CD4-positive, alpha-beta T cell (primary cell): ENCODE measurements around the gene NFKBIZ. TPM values are rescaled to one million over a fixed set of nuclear protein-coding genes. Genes with fewer than 3 reads are reported as not detected.

Source experiments
- ATAC-seq: fragments of 200-7000 bp; cut with Tn5 transposase; one replicate; pipeline ENCODE4 v1.10.0; 2022; ENCODE audit warnings: mild to moderate bottlenecking; ENCODE audit not compliant: poor library complexity
- CTCF ChIA-PET: fragments of 350-600 bp; sonication (Branson Sonifier 250); formaldehyde crosslinking; loops from one replicate; lab custom pipeline; 2021; ENCODE audit warnings: antibody characterized with exemption, inconsistent platforms; lab: Charles Lee
- POLR2A ChIA-PET: fragments of 350-600 bp; sonication (Branson Sonifier 250); formaldehyde crosslinking; loops from one replicate; lab custom pipeline; 2021; ENCODE audit warnings: antibody characterized with exemption, inconsistent platforms; lab: Charles Lee
- DNase-seq, 14 experiments: peaks; one replicate each; pipeline ENCODE4 v3.0.0-alpha.2; 2013 to 2020; ENCODE audit warnings: mixed read lengths in 2 of 14
- H3K27ac ChIP-seq, 2 donors: one replicate each; pipeline versions ENCODE4 v1.5.1 to v1.7.0; 2013; ENCODE audit warnings: low read length in 2 of 2, low read depth in 1 of 2, mild to moderate bottlenecking in 1 of 2
- H3K27me3 ChIP-seq, 2 experiments: 1 replicate in 1 of 2; 2 replicates in 1 of 2; pipeline versions ENCODE4 v1.6.1 to v1.7.0; 2013; ENCODE audit warnings: low read length in 2 of 2, control low read depth in 1 of 2, mild to moderate bottlenecking in 1 of 2, moderate library complexity in 1 of 2; ENCODE audit not compliant: insufficient read depth in 2 of 2, control insufficient read depth in 1 of 2
- H3K36me3 ChIP-seq: one replicate; pipeline ENCODE4 v1.6.1; 2013; ENCODE audit warnings: low read length, control low read depth; ENCODE audit not compliant: insufficient read depth
- H3K4me1 ChIP-seq: one replicate; pipeline ENCODE4 v1.6.1; 2013; ENCODE audit warnings: low read length, control low read depth; ENCODE audit not compliant: insufficient read depth
- H3K4me3 ChIP-seq: one replicate; pipeline ENCODE4 v1.5.1; 2013; ENCODE audit warnings: mild to moderate bottlenecking, low read length, moderate library complexity
- H3K9me3 ChIP-seq, 2 experiments: 1 replicate in 1 of 2; 2 replicates in 1 of 2; pipeline versions ENCODE4 v1.6.1 to v1.7.0; 2013; ENCODE audit warnings: low read length in 2 of 2, mild to moderate bottlenecking in 2 of 2, control low read depth in 1 of 2, moderate library complexity in 1 of 2; ENCODE audit not compliant: control insufficient read depth in 1 of 2, insufficient read depth in 1 of 2
- H3K27ac Mint-ChIP-seq: one replicate; pipeline ENCODE4 v1.8.0; 2020; ENCODE audit warnings: mixed read lengths
- H3K27me3 Mint-ChIP-seq: one replicate; pipeline ENCODE4 v1.8.0; 2021; ENCODE audit warnings: mixed read lengths
- H3K36me3 Mint-ChIP-seq: one replicate; pipeline ENCODE4 v1.8.0; 2021; ENCODE audit warnings: low read depth, mixed read lengths
- H3K4me1 Mint-ChIP-seq: one replicate; pipeline ENCODE4 v1.8.0; 2021; ENCODE audit warnings: low read depth, mixed read lengths
- H3K4me3 Mint-ChIP-seq: one replicate; pipeline ENCODE4 v1.8.0; 2020; ENCODE audit warnings: mild to moderate bottlenecking, mixed read lengths
- H3K9me3 Mint-ChIP-seq: one replicate; pipeline ENCODE4 v1.8.0; 2020; ENCODE audit warnings: mixed read lengths
- intact Hi-C, 2 experiments: fragments of 100-400 bp; cut with DNase I in 1 of 2; cut with micrococcal nuclease in 1 of 2; formaldehyde crosslinking; loops; one replicate each; pipeline versions ENCODE4 v1.15.1 to v1.9.0; 2023 to 2025; cut with DNase I, micrococcal nuclease
- polyA plus RNA-seq, 2 donors: library from polyadenylated mRNA; unstranded; fragments of 120-200 nt; gene quantifications; one replicate each; pipeline ENCODE4 v1.2.1, GENCODE V29; 2013
- total RNA-seq, 174 experiments: library from RNA in 2 of 174; stranded (reverse) in 2 of 174; gene quantifications; one replicate each; pipeline ENCODE4 v1.2.3 and lab custom pipeline; 2021 to 2026
- TF ChIP-seq, protein P1 (sequence below): fragments of 200-600 bp; IDR thresholded peaks from one replicate; pipeline ENCODE4 v1.8.0; 2022; ENCODE audit warnings: antibody characterized with exemption, mild to moderate bottlenecking

The NFKBIZ gene, protein sequence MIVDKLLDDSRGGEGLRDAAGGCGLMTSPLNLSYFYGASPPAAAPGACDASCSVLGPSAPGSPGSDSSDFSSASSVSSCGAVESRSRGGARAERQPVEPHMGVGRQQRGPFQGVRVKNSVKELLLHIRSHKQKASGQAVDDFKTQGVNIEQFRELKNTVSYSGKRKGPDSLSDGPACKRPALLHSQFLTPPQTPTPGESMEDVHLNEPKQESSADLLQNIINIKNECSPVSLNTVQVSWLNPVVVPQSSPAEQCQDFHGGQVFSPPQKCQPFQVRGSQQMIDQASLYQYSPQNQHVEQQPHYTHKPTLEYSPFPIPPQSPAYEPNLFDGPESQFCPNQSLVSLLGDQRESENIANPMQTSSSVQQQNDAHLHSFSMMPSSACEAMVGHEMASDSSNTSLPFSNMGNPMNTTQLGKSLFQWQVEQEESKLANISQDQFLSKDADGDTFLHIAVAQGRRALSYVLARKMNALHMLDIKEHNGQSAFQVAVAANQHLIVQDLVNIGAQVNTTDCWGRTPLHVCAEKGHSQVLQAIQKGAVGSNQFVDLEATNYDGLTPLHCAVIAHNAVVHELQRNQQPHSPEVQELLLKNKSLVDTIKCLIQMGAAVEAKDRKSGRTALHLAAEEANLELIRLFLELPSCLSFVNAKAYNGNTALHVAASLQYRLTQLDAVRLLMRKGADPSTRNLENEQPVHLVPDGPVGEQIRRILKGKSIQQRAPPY
- total RNA-seq (100 to 1,000 TPM; 438 to 451 TPM), total RNA-seq (lab: John Stamatoyannopoulos, UW) (33.1 to 1,144 (median 151) reads per million in 172 experiments)
- polyA plus RNA-seq (2013, experiment 1 of 2): 78.9 TPM
- polyA plus RNA-seq (2013, experiment 2 of 2): 227 TPM

DNA sequence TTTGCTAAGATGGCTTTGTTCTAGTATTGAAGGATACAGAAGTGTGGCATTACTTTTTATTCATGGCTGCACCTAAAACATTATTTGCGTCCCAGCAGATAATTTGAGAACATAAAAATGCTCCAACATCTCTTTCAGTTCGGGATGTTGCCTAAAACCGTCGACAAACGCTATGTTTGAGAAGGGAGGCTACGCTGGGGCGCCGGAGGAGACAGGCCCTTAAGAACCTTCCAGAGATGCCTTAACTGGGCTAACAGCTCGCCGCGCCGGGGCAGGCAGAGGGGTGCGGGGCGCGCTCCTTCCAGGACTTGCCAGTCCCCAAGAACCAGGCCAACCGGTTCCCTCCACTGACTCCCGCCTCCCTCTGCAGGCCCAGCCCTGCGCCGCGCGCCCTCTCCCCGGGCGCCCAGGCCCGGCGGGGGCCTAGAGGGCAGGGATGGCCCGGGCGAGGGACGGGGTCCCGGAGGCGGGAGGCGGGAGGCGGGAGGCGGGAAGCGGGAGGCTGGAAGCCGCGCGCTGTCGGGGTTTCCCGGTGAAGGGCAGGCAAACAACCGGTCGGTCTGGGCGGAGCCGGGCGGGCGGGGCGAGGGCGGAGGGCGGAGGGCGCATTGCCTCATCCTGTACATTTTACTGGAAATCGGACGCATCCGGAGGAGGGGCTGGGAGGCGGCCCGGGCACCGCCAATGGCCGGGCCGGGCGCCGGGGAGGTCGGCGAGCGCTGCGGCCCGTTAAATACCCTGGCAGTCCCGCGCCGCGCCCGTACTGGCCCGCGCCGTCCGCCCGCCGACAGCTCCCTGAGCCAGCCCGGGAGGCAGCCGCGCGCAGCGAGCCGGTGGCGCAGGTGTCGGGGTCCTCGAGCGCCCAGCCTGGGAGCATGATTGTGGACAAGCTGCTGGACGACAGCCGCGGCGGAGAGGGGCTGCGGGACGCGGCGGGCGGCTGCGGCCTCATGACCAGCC is at the start of gene NFKBIZ:
NFKBIZ (plus strand) TSS at position 761 of the 960 bp plus-strand sequence; CDS start at position 876, 115 bp downstream.
- H3K4me3 ChIP-seq: peak within 1 kb of the TSS; percentile 79
- H3K27ac ChIP-seq: peak within 1 kb of the TSS; percentile 92 to 99
- peaks cover 24% of the 10 kb centered on the region for H3K36me3 ChIP-seq
- H3K4me1 ChIP-seq: peaks cover 24% of the 10 kb centered on the region
- Mint-ChIP-seq H3K4me1 (peaks cover 50% of the 10 kb centered on the region), H3K9me3 (no peaks in the 10 kb centered on the region), H3K27ac (peak within 1 kb of the TSS; percentile 100), H3K4me3 (peak within 1 kb of the TSS; percentile 99), H3K36me3 (peaks cover 46% of the 10 kb centered on the region), H3K27me3 (peaks cover 5% of the 10 kb centered on the region)
- ChIA-PET CTCF (interaction anchor here (0.7 to 1.4 kb wide), 6 partner anchors 12 to 87 kb away, joined by 3 to 8 read pairs (median 4); no protein-coding TSS in a partner anchor), POLR2A (interaction anchor here (0.7 to 7.7 kb wide), 48 partner anchors 10 to 1588 kb away, joined by 3 to 221 read pairs (median 5); partner anchors contain the start of genes CEP97, LNP1, NXPE3 and PCNP)
- ATAC-seq: peak; percentile 66
- peak; percentile 84 to 97 (median 91) for DNase-seq
- no peaks in the 10 kb centered on the region for H3K27me3 ChIP-seq
- TF ChIP-seq, protein P1, sequence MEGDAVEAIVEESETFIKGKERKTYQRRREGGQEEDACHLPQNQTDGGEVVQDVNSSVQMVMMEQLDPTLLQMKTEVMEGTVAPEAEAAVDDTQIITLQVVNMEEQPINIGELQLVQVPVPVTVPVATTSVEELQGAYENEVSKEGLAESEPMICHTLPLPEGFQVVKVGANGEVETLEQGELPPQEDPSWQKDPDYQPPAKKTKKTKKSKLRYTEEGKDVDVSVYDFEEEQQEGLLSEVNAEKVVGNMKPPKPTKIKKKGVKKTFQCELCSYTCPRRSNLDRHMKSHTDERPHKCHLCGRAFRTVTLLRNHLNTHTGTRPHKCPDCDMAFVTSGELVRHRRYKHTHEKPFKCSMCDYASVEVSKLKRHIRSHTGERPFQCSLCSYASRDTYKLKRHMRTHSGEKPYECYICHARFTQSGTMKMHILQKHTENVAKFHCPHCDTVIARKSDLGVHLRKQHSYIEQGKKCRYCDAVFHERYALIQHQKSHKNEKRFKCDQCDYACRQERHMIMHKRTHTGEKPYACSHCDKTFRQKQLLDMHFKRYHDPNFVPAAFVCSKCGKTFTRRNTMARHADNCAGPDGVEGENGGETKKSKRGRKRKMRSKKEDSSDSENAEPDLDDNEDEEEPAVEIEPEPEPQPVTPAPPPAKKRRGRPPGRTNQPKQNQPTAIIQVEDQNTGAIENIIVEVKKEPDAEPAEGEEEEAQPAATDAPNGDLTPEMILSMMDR: no peak
- H3K9me3 ChIP-seq: no peaks in the 10 kb centered on the region
- intact Hi-C loops: loop anchor here in 1 of 2 experiments (5.0 kb wide), 2 partner anchors 37 to 162 kb away; partner anchors contain the start of gene RPL24

DNA sequence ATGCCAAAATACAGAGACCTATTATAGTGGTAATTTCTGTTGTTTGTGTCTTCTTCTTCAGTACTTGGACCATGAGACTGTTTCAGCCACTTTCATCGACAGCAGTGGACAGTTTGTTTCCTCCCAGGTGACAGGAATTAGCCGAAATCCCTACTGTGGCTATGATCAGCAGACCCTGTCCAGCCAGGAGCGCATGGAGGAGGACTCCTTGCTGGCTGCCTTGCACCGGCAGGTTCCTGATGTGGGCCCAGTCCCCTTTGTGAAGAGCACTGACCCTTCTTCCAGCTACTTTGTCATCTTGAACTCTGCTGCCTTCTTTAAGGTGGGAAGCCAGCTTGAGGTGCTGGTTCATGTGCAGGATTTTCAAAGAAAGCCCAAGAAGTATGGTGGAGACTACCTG is 48.1 kb upstream of the NFKBIZ start:
- POLR2A ChIA-PET: interaction anchor here (1.0 kb wide), 1 partner anchor 21 kb away, joined by 3 read pairs; no protein-coding TSS in a partner anchor
- intact Hi-C loops: loop anchor here (5.0 kb wide), 1 partner anchor 104 kb away; no protein-coding TSS in a partner anchor
- H3K27ac ChIP-seq: peak overlapping the region in 1 of 2 donors; percentile 9
- no peaks in the 10 kb centered on the region for H3K9me3 Mint-ChIP-seq
- H3K4me3 Mint-ChIP-seq: no peak overlapping the region
- TF ChIP-seq, protein P1: no peak
- no peak for DNase-seq
- peaks cover 8% of the 10 kb centered on the region for H3K4me1 ChIP-seq
- H3K4me3 ChIP-seq: no peak overlapping the region
- no peak for ATAC-seq
- peaks cover 36% of the 10 kb centered on the region for H3K36me3 ChIP-seq
- peak overlapping the region; percentile 52 for H3K27ac Mint-ChIP-seq
- no peaks in the 10 kb centered on the region for H3K27me3 ChIP-seq
- no peaks in the 10 kb centered on the region for H3K9me3 ChIP-seq
- no peaks in the 10 kb centered on the region for H3K27me3 Mint-ChIP-seq
- H3K4me1 Mint-ChIP-seq: peaks cover 58% of the 10 kb centered on the region
- peaks cover 79% of the 10 kb centered on the region for H3K36me3 Mint-ChIP-seq
- CTCF ChIA-PET: no interaction called here
